HG03460 (cell line): Measurements from ENCODE around the gene EIF6.

Experiments
- ATAC-seq: cut with Tn5 transposase; IDR thresholded peaks from one replicate; pipeline ENCODE4 v1.9.1; 2021; ENCODE audit not compliant: unreplicated experiment

EIF6 gene

DNA sequence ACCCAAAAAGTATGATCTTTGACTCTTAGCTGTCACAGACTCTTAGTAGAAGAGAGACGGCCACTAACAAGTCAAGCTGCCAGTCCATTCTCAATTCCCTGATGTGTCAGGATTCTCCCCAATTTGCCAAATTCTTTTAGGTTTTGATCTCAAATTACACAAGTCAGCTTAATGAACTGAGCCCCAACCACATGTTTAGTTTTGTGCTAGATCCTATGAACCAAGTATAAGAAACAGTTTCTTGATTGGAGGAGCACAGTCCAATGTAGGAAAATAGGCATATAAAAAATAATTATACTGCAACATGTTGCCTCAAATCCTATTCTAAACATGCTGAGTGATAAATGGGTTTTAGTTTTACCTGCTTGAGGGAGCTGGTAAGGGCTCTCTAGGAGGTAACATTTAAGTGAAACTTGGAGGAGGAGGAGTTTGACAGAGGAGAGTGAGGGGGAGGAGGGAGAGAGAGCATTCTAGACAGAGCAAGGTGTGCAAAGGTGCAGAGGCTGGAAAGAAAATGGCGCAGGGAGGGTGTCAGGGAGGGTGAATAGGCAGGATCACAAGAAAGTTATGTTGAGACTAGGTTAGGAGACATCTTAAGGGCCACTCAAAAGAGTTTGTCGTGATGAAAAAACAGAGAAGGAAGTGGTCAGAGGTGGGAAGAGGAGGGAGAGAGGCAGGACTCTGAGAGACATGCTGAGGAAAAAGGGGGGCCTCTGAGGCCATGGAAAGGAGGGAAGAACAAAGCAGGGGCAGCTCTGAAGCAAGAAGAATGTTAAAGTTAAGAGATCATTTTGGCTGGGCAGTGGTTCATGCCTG lies 30.5 kb upstream of the EIF6 start:
- no peak for ATAC-seq

DNA sequence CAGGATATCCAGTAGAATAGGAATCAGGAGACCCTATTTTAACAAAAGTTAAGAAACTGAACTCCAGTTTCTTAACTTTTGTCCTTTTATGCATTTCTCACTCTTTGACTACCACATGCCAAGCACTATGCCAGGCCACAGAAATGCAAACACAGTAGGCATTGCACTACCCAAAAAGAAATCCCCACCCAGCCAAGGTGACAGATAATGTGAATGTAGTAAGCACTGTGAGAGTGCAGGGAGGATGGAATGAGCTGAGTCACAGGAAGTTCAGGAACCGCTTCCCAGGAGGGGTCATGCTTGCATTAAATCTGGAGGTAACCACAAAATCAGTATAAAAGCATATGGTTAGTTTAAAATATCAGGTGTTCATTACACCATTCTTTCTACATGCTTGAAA lies 27.7 kb upstream of the EIF6 start:
- no peak for ATAC-seq

DNA sequence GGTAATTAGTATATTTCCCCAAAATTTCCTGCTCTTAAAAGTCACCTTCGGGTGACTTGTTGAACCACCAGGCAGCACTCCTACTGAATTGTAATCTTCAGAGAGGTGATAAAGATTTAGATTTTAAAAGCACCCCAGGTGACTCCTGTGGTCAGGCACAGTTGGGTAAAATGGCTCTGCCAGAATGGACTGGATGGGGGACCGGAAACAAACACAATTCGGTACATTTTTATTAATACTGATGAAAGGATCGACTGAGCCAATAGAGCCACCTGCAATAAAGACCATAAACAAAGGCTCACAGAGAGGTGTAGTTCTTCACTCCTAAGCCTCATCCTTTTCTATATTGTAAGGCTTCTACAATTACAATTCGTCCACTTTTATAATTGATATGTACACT lies 27.2 kb upstream of the EIF6 start:
- ATAC-seq, result no peak

DNA sequence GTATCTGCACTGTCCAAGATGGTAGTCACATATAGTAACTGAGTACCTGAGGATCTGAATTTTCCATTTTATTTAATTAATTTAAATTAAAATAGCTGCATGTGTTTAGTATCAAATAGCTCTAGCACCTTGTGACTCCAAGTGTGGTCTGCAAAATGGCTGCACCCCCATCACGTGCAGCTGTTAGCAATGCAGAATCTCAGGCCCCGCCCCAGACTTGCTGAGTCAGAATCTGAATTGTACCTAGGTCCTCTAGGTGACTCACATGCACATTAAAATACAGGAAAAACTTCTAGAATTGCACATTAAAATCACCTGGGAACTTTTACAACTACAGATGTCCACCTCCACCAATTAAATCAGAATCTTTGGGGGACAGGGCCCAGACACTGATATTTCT lies 26.8 kb upstream of the EIF6 start:
- no peak for ATAC-seq

DNA sequence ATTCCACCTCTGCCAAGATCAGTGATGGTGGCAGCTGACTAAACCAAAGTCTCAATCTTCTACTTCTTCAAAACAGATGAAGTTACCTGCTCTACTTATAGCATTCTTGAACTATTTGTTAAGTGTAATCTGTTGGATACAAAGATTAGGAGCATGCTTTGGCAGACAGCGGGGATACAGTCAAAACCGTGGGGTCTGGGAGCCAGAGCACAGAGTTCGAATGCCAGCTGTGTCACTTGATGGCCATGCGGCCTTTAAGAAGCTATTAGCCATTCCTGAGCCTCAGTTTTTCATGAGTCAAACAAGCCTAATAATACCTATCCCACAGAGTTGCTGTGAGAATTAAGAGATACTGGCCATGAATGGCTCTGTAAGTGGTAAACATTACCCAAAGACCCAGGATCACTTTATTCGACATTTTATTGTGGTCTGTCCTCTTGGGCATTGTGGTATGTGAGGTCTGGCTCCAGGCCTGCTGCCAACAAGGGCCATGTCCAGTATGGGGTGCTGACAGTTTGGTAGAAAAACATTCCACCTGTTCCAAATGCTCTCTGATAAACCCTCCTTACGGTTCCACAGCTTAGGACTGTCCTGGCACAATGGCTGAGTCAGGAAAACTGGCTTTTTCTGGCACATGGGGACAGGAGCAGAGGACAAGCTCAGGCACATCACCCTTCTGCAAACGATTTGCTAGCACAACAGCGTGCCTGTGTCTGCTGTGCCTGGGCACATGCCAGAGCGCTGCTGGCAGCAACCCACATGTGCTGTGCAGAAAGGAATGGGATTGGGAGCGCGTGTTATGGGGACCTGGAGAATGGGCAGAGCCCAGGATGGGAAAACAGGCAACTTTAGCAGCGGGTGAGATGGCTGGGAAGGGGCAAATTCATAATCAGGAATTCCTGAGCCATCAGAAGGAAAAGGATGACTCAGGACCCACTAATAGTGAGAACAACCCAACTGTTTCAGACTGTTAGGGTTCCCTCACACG lies 23.4 kb upstream of the EIF6 start:
- no peak for ATAC-seq

GRCh38 chr20:35306931-35307517 lies 22.5 kb upstream of the EIF6 start:
- no peak for ATAC-seq

DNA sequence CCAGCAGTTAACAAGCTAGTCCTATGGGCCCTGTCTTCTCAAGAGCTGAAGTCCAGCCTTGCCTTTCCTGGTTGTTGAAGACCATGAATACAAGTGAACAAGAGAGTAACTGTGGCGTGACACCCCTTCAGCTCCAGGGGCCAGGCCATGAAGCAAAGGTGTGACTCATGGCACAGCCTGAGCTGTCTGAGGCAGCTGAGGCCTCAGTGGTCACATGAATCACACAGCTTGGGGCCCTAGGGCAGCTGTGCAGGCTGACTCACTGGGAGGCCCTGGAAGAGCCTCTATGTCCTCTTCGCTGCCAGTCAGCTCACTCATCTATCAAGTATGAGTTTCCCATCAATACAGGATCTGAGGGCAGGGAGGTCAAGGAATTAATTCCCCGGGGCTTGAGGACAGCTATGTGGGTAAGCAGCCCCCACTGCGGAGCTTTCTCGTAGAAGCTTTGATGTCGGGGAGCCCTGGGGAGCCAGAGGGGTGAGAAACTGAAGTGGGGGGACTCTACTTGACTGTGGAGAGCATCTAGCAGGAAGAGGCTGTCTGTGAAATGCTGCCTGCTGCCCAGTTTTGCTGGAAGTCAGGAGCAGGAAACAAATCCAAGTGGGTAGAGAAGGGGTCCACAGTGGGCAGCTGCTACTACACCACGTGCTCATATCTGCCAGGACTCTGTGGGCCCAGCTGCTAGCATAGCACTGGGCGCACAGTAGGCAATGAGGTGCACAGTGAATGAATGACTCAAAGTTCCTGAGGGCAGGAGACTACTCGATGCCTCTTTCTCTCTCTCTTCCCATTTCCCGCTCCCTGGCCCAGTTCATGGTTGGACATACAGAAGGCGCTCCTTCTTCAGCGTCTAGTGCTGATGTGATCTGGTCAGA lies 21.3 kb upstream of the EIF6 start:
- no peak for ATAC-seq

GRCh38 chr20:35304956-35305355 lies 20.4 kb upstream of the EIF6 start:
- no peak for ATAC-seq

GRCh38 chr20:35303735-35304491 lies 19.3 kb upstream of the EIF6 start:
- peak; percentile 64 for ATAC-seq

GRCh38 chr20:35303382-35303734 lies 18.8 kb upstream of the EIF6 start:
- no peak for ATAC-seq

DNA sequence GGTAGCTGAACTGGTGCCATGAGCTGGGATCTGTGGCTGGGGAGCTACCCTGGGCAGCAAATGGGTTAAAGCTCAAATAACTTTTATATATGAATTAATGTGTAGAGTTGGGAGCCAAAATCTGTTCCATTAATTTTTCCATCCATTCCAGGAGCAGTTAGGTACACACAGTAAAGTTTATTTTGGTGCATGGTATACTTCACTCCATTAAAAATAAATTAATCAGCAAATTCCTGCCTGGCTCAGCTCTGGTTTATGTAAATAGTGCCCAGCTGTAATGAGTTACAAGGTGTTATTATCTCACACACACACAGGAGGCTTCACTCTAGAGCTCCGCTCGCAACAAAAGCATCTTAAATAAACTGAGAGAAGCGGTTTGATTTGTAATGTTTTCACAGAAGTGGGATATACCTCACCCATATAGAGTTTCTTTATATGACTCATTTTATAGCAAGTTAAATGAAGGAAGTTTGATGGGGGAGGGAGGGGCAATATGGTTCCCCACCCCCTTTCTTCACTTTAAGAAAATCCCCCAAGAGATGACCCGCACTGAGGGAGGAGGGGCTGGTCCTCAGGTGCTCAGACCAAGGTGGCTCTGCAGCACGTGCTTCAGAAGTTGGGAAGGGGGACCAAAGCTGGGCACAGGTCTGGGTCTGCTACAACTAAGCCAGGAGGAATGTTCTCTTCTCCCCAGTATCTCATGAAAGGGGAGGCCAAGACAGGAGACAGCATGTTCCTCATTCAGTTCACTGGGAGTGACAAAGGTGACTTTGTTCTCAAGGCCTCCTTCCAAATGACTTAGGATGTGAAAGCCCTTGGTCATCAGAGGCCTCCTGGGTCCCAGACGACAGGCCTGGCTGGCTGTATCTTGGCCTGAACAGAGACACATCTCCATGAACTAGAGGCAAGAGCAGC lies 18.1 kb upstream of the EIF6 start:
- ATAC-seq, result no peak

- no peak for ATAC-seq
These were observed 16.9 kb upstream of the EIF6 start for GRCh38 chr20:35301426-35301825.

- no peak for ATAC-seq
These were observed 16.1 kb upstream of the EIF6 start for GRCh38 chr20:35300469-35301262.

- ATAC-seq, result no peak
These were observed 15.2 kb upstream of the EIF6 start for GRCh38 chr20:35299780-35300179.

GRCh38 chr20:35298264-35298663 lies 13.7 kb upstream of the EIF6 start:
- no peak for ATAC-seq

DNA sequence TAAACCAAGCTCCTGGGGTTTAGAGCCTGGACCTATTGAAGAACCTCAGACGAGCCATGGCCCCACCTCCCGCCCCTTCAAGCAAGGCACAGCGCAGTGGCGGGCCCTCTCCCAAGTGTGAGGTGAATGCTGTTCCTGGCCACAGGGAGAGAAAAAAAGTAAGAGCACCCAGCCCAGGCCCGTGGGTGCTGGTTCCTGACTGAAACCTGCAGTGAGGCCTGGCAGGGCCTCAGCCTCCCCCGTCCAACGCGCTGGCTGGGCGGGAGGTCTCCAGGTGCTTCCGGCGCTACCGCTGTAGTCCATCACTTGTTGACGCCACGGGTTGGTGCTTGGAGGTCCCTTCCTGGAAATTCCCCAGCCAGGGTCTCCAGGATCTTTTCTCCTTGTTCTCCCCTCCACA lies 13.2 kb upstream of the EIF6 start:
- ATAC-seq, result no peak

GRCh38 chr20:35297155-35297554 lies 12.6 kb upstream of the EIF6 start:
- ATAC-seq, result no peak

GRCh38 chr20:35296101-35296554 lies 11.6 kb upstream of the EIF6 start:
- ATAC-seq, result no peak
